ENCODE measurements around the gene GRK5.

GRK5 gene

GRCh38 chr10:119306986-119307392, 99.6 kb downstream of the GRK5 start:
- DNase-seq (no peak), ATAC-seq (ENCODE audit: insufficient read depth, low read depth) (no peak)
- Histone ChIP-seq H2AFZ (ENCODE audit: low read depth, low read length) (no peak overlapping the region), H3K9me3 (ENCODE audit: insufficient read depth, low read length, severe bottlenecking) (no peaks in the 10 kb centered on the region), H3K4me1 (ENCODE audit: insufficient read depth, low read length) (peaks cover 50% of the 10 kb centered on the region), H3K9ac (ENCODE audit: low read depth, low read length) (peak overlapping the region; percentile 45; the same call in 1 of the 2 replicates), H3K4me3 (ENCODE audit: low read depth in 1 of 2, low read length in 2 of 2) (peak overlapping the region in 1 of 2 experiments; percentile 32; a peak in 1 of 4 replicates), H3K4me2 (ENCODE audit: insufficient read depth, low read length) (peak overlapping the region; percentile 55), H3K27me3 (ENCODE audit: insufficient read depth, low read length, poor library complexity) (peaks cover 4% of the 10 kb centered on the region), H3K79me2 (ENCODE audit: insufficient read depth, low read length) (peaks cover 28% of the 10 kb centered on the region), H3K27ac (ENCODE audit: low read length) (peak overlapping the region; percentile 77), H3K36me3 (ENCODE audit: insufficient read depth, low read length) (no peaks in the 10 kb centered on the region), H4K20me1 (ENCODE audit: insufficient read depth, low read length) (peaks cover 68% of the 10 kb centered on the region)
- no peak for TF ChIP-seq EZH2 (IDR thresholded peaks at IDR 0.05; ENCODE audit: borderline replicate concordance, low read depth, low read length, severe bottlenecking)

- TF ChIP-seq EZH2 (IDR thresholded peaks at IDR 0.05; ENCODE audit: borderline replicate concordance, low read depth, low read length, severe bottlenecking) (no peak), CTCF (IDR thresholded peaks at IDR 0.05; ENCODE audit: borderline replicate concordance, extremely low read depth, low read length, poor library complexity, severe bottlenecking) (no peak)
- Histone ChIP-seq H2AFZ (ENCODE audit: low read depth, low read length) (no peak overlapping the region), H3K79me2 (ENCODE audit: insufficient read depth, low read length) (peaks cover 23% of the 10 kb centered on the region), H3K9ac (ENCODE audit: low read depth, low read length) (no peak overlapping the region), H3K27ac (ENCODE audit: low read length) (no peak overlapping the region), H4K20me1 (ENCODE audit: insufficient read depth, low read length) (peaks cover 71% of the 10 kb centered on the region), H3K4me1 (ENCODE audit: insufficient read depth, low read length) (peaks cover 41% of the 10 kb centered on the region), H3K36me3 (ENCODE audit: insufficient read depth, low read length) (no peaks in the 10 kb centered on the region), H3K27me3 (ENCODE audit: insufficient read depth, low read length, poor library complexity) (peaks cover 4% of the 10 kb centered on the region), H3K9me3 (ENCODE audit: insufficient read depth, low read length, severe bottlenecking) (no peaks in the 10 kb centered on the region), H3K4me2 (ENCODE audit: insufficient read depth, low read length) (no peak overlapping the region), H3K4me3 (ENCODE audit: low read depth in 1 of 2, low read length in 2 of 2) (no peak overlapping the region)
- DNase-seq (no peak), ATAC-seq (ENCODE audit: insufficient read depth, low read depth) (no peak)
Measured at GRCh38 chr10:119308089-119308488, 100.7 kb downstream of the GRK5 start.

- no peak for TF ChIP-seq CTCF (IDR thresholded peaks at IDR 0.05; ENCODE audit: borderline replicate concordance, extremely low read depth, low read length, poor library complexity, severe bottlenecking)
- no peak for TF ChIP-seq EZH2 (IDR thresholded peaks at IDR 0.05; ENCODE audit: borderline replicate concordance, low read depth, low read length, severe bottlenecking)
Measured at GRCh38 chr10:119308551-119309422, 101.4 kb downstream of the GRK5 start.

GRCh38 chr10:119309423-119309770, 102.0 kb downstream of the GRK5 start:
- H3K4me2 ChIP-seq (ENCODE audit: insufficient read depth, low read length) = no peak overlapping the region
- no peak overlapping the region for H3K9ac ChIP-seq (ENCODE audit: low read depth, low read length)
- H4K20me1 ChIP-seq (ENCODE audit: insufficient read depth, low read length) = peaks cover 83% of the 10 kb centered on the region
- no peak overlapping the region for H2AFZ ChIP-seq (ENCODE audit: low read depth, low read length)
- DNase-seq (no peak), ATAC-seq (ENCODE audit: insufficient read depth, low read depth) (no peak)
- H3K4me3 ChIP-seq (ENCODE audit: low read depth in 1 of 2, low read length in 2 of 2) = no peak overlapping the region
- peaks cover 14% of the 10 kb centered on the region for H3K79me2 ChIP-seq (ENCODE audit: insufficient read depth, low read length)
- peaks cover 34% of the 10 kb centered on the region for H3K4me1 ChIP-seq (ENCODE audit: insufficient read depth, low read length)
- no peak overlapping the region for H3K27ac ChIP-seq (ENCODE audit: low read length)
- no peak for TF ChIP-seq CTCF (IDR thresholded peaks at IDR 0.05; ENCODE audit: borderline replicate concordance, extremely low read depth, low read length, poor library complexity, severe bottlenecking)
- TF ChIP-seq EZH2 (IDR thresholded peaks at IDR 0.05; ENCODE audit: borderline replicate concordance, low read depth, low read length, severe bottlenecking) = no peak
- H3K9me3 ChIP-seq (ENCODE audit: insufficient read depth, low read length, severe bottlenecking) = no peaks in the 10 kb centered on the region
- peaks cover 5% of the 10 kb centered on the region for H3K27me3 ChIP-seq (ENCODE audit: insufficient read depth, low read length, poor library complexity)
- H3K36me3 ChIP-seq (ENCODE audit: insufficient read depth, low read length) = no peaks in the 10 kb centered on the region

More at GRCh38 chr10:119308551-119309422, 101.4 kb downstream of the GRK5 start:
- Histone ChIP-seq H3K4me2 (ENCODE audit: insufficient read depth, low read length) (no peak overlapping the region), H3K36me3 (ENCODE audit: insufficient read depth, low read length) (no peaks in the 10 kb centered on the region), H3K27ac (ENCODE audit: low read length) (no peak overlapping the region), H3K27me3 (ENCODE audit: insufficient read depth, low read length, poor library complexity) (peaks cover 4% of the 10 kb centered on the region), H3K79me2 (ENCODE audit: insufficient read depth, low read length) (peaks cover 17% of the 10 kb centered on the region), H3K9ac (ENCODE audit: low read depth, low read length) (no peak overlapping the region), H2AFZ (ENCODE audit: low read depth, low read length) (no peak overlapping the region), H3K9me3 (ENCODE audit: insufficient read depth, low read length, severe bottlenecking) (no peaks in the 10 kb centered on the region), H3K4me1 (ENCODE audit: insufficient read depth, low read length) (peaks cover 38% of the 10 kb centered on the region), H3K4me3 (ENCODE audit: low read depth in 1 of 2, low read length in 2 of 2) (no peak overlapping the region), H4K20me1 (ENCODE audit: insufficient read depth, low read length) (peaks cover 78% of the 10 kb centered on the region)
- ATAC-seq (ENCODE audit: insufficient read depth, low read depth) (no peak), DNase-seq (no peak)
